Measurements from ENCODE around the gene TTC3.
A peak's percentile ranks its signal among the peaks of the same experiment; 100 is the strongest.
"Not testable (repeated sequence)": the region's sequence is repeated elsewhere in the genome, so short reads cannot be mapped to it uniquely, and the experiment has no call there.

Gene TTC3

DNA sequence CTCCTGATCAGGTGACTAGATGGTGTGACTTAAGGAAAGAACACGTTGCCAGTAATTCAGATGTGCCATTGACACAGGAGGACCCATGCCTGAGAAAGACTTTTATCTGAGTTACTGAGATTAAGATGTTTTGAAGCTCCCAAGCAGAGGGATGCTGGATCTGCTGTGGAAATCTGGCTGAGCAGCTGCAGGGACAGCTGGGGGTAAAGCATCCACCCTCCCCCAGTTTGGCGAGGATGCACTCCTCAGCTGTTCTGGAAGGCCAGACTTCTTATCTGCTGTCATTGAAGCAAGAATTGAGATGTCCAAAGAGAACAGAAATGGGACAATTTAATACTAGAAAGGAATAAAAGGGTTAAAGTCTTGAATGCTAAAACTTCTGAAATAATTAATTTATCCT, 25.7 kb downstream of the TTC3 start:
- no peak for DNase-seq (ENCODE audit: low read depth)

DNA sequence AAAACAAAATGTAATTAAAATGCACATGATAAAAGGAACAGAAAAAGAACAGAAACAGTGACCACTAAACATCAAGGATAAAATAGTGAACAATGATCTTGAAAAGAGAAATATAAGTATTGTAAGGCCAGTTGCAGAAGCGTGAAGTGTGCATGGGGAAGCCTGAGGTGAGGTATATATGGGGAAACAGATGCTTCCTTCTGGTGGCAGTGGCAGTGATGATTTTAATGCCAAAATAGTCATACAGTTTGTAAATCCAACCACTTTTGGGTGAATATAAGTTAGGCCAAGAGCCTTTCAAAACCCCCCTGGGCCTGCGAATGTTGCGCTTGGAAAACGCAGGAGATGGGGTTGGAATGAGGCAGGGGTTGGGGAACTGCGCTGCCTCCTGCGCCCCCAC, 27.3 kb downstream of the TTC3 start:
- DNase-seq (ENCODE audit: low read depth), result no peak

DNA sequence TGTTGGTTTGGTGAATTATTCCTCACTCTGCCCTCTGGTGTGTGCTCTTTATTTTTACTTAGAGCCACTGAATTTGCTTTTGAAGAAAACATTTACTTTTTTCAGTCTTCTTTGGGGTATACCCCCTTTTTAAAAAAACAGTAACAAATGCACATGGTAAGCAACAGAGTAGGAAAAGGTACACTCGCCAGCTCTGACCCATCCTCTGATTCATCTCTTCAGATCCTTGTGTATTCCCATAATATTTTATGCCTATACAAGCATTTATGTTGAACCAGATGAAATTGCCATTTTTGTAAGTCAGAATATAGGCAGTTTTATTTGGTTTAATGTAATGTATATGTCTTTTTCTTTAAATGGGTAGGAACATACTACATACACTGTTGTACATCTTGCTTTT, 28.3 kb downstream of the TTC3 start:
- DNase-seq (ENCODE audit: low read depth), result peak; percentile 25

DNA sequence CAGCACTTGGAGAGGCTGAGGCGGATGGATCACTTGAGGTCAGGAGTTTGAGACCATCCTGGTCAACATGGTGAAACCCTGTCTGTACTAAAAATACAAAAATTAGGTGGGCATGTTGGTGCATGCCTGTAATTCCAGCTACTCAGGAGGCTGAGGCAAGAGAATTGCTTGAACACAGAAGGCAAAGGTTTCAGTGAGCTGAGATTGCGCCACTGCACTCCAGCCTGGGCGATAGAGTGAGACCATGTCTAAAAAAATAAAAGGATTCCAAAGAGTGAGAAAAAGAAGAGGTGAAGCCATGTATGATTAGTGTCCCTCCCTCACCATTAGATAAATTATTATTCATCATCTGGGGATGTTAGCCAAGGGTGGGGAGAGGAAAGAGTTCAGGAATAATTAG, 29.7 kb downstream of the TTC3 start:
- peak; percentile 30 for DNase-seq (ENCODE audit: low read depth)

DNA sequence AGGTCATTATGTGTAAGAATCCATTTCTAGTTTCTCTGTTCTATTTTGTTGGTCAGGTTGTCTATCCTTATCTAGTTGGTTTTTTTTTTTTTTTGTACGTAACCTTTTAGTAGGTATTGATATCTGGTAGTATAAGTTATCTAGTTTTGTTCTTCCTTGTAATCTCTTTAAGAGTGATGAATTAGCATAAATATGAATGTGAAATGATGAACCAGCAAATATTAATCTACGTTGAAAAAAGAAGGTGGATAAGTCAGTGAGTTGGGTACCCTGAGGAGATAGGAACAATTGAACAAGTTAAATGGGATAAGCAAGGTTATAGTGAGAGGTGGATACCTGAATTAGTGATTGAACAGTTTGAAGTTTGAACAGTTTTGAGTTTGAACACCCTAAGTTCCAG, 33.9 kb downstream of the TTC3 start:
- DNase-seq (ENCODE audit: low read depth), result no peak

DNA sequence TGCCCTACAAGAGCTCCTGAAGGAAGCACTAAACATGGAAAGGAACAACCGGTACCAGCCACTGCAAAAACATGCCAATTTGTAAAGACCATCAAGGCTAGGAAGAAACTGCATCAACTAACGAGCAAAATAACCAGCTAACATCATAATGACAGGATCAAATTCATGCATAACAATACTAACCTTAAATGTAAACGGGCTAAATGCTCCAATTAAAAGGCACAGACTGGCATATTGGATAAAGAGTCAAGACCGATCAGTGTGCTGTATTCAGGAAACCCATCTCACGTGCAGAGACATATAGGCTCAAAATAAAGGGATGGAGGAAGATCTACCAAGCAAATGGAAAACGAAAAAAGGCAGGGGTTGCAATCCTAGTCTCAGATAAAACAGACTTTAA, 38.0 kb downstream of the TTC3 start:
- not testable (repeated sequence) for DNase-seq (ENCODE audit: low read depth)

DNA sequence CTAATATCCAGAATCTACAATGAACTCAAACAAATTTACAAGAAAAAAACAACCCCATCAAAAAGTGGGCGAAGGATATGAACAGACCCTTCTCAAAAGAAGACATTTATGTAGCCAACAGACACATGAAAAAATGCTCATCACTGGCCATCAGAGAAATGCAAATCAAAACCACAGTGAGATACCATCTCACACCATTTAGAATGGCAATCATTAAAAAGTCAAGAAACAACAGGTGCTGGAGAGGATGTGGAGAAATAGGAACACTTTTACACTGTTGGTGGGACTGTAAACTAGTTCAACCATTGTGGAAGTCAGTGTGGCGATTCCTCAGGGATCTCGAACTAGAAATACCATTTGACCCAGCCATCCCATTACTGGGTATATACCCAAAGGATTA, 41.2 kb downstream of the TTC3 start:
- DNase-seq (ENCODE audit: low read depth), result not testable (repeated sequence)

DNA sequence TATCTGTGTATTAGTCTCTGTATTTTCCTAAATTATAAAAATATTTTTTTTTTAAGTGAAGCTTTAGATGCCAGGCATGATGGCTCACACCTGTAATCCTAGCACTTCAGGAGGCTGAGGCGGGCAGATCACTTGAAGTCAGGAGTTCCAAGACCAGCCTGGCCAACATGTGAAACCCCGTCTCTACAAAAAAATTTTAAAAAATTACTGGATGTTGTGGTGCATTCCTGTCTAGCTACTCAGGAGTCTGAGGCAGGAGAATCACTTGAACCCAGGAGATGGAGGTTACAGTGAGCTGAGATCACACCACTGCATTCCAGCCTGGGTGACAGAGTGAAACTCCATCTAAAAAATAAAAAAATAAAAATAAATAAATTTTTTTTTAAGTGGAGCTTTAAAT, 43.4 kb downstream of the TTC3 start:
- peak; percentile 23 for DNase-seq (ENCODE audit: low read depth)

DNA sequence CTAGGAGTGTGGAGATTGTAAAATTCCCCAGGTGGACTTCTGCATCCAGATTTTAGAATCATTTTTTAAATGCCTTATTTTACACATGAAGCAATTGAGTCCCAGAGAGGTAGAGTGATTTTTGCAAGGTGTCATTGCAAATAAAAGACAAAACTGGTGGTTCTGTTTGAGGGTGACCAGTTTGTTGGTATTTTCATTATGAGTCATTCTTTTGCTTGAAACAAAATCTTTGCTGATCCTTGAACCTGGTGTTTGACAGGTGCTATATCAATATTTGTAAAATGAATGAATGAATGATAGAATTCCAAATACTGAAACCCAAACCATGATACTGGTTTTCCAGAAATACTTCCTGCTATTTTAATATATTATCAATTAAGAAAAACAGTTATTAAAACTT, 44.1 kb downstream of the TTC3 start:
- DNase-seq (ENCODE audit: low read depth), result no peak

DNA sequence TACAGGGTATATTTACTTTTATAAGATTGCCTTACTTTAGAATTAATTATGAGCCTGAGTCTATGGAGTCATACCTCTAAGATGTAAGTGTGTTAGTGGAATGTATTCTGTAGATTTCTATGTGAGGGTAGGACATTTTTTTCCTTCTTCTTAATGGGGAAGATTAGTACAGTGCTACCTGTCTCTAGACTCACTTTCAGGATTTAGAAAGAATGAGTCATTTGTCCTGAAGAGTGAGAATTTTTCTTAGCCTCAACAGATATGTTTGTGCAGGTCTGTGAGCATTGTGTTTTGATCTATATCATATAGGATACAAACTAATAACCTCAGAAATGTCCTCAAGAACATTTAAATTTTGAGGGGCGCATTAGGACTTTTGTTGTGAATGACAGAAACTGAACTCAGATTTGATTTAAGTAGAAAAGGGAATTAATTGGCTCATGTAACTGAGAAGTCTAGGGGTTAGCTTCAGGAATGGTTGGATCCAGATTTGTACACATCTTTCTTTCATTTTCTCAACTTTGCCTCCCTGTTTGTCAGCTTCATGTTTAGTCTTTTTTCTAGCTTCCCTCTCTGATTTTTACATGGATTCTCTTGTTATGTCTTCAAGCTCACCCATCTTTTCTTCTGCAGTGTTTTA, 45.3 kb downstream of the TTC3 start:
- DNase-seq (ENCODE audit: low read depth), result no peak

DNA sequence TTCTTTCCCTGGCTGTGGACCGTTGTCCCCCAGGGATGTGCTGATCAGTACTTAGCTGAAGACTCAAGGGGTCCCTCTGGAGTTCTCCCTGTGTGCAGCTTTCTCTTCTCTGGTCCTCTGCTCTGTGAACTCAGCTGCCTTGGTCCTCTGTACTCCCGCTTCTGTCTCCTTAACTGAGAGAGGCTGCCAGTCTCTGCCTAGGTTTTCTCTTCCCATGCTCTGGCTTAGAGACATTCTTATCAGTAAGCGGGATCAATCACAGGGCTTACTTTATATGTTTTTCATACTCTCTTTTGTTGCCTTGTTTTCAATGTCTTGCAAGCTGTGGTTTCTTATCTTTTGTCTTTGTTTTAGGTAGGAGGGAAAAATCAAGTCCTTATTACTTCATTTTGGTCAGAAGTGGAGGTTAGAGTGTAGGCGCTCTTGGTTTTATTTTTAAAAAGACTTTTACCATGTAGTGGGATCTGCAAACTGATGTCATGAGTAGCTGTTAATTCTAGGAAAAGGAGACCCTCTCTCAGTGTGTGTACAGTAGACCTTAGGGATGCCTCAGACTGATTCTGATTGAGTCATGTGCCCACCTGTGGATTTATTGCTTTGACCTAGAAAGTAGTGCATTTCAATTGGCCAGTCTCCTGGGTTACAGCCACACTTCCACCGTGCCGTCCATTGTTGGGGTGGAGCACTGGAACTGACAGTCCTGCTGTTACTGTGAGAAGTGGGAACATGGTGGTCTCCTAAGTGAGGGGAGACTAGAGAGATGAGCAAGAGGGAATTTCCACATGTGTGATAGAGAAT, 46.6 kb downstream of the TTC3 start:
- no peak for DNase-seq (ENCODE audit: low read depth)

DNA sequence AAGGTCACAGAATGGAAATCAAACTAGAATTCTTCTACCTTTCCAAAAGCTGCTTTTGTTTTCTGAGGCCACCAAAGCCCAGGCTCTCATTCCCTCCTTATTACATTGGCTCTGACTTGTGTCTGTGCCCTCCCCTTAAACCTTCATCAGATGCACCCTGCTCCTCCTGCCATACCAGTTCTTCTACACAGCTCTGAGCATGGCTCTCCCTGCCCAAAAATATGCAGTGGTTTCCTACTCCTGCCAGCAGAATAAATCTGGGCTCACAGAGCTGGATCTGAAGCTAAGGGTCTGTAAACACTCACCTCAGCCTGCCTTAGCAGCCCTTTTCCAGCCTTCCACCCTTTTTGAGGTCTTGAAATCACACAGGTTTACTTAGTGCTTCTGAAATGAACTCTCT, 55.0 kb downstream of the TTC3 start:
- DNase-seq (ENCODE audit: low read depth), result no peak

DNA sequence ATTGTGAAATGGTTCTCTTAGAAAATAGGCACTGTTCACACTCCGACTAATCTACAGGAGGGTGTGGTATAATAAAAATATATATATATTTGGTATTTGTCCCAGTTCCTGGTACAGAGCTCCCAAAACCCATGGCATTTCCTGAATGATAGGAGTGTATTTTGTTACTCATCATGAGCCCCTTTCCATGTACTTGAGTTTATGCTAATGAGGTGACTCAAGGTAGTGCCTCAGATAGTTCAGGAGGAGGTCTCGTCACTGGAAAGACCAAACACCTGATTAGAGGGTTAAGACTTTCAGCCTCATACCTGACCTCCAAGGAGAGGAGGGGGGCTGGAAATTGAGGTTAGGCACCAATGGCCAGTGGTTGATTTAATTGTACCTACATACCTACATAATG, 57.9 kb downstream of the TTC3 start:
- DNase-seq (ENCODE audit: low read depth), result peak; percentile 75

DNA sequence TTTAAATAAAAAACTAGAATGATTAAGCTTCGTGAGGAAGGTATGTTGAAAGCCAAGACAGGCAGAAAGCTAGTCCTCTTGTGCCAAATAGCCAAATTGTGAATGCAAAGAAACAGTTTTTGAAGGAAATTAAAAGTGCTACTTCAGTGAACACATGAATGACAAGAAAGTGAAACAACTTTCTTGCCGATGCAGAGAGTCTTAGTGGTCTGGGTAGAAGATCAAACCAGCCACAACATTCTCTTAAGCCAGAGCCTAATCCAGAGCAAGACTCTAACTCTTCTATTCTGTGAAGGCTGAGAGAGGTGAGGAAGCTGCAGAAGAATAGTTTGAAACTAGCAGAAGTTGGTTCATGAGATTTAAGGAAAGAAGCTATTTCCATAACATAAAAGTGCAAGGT, 63.2 kb downstream of the TTC3 start:
- no peak for DNase-seq (ENCODE audit: low read depth)

DNA sequence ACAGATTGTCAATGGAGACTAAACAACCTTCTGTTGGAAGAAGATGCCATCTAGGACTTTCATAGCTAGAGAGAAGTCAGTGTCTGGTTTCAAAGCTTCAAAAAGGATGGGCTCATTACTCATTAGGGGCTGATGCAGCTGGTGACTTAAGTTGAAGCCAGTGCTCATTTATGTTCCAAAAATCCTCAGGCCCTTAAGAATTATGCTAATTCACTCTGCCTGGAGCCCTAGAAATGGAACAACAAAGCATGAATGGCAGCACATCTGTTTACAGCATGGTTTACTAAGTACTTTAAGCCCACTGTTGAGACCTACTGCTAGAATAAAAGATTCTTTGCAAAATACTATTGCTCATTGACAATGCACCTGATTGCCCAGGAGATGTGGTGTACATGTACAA, 63.7 kb downstream of the TTC3 start:
- DNase-seq (ENCODE audit: low read depth), result no peak

DNA sequence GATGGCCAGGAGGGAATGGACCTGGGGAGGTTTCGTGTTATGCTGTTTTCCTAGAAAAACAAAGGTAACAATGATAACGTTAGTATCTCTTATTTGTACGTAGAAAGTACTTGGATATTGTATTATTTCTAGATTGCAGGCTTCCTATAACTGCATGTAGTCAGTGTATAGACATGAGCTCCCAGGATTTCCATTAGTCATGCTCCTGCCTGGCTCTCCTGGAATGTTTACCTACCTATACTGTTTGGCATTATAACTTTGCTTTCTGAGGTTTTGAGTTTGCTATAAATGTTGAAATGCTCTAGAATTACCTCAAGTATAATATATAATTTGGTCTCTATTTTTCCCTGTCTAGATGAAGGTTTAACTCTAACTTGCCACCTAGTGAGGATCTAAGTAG, 66.1 kb downstream of the TTC3 start:
- peak; percentile 53 for DNase-seq (ENCODE audit: low read depth)

DNA sequence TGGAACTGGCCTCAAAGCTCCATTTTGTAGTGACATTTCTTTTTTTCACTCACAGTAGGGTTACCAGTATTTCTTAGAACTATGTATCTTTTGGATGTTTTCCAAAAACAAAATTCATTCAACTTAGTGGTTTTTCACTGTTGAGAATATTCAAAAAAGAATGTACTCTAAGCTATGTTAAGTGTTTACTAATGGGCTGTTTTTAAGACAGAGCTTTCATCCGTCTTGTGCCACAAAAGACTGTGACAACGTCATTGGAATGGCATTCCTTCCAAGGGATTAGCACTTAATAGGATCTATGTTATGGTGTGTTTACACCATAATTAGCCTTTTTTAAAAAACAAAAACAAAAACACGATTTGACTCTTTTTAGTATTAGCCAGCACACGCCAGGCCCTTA, 66.8 kb downstream of the TTC3 start:
- DNase-seq (ENCODE audit: low read depth), result peak; percentile 75

DNA sequence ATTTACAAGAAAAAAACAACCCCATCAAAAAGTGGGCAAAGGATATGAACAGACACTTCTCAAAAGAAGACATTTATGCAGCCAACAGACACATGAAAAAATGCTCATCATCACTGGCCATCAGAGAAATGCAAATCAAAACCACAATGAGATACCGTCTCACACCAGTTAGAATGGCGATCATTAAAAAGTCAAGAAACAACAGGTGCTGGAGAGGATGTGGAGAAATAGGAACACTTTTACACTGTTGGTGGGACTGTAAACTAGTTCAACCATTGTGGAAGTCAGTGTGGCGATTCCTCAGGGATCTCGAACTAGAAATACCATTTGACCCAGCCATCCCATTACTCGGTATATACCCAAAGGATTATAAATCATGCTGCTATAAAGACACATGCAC, 70.3 kb downstream of the TTC3 start:
- not testable (repeated sequence) for DNase-seq (ENCODE audit: low read depth)

DNA sequence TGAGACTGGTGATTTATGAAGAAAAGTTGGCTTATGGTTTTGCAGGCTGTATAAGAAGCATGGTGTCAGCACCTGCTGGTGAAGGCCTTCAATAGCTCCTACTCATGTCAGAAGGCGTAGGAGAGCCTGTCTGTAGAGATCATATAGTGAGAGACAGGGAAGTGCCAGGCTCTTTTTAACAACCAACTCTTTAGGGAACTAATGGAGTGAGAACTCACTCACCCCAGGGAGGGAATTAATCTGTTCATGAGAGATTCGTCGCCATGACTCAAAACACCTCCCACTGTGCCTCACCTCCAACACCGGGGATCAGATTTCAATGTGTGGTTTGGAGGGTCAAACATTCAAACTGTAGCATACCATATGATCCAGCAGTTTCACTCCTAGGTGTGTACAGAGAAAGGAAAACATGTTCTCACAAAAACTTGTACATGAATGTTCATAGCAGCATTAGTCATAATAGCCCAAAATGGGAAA, 72.6 kb downstream of the TTC3 start:
- DNase-seq (ENCODE audit: low read depth), result peak; percentile 90

DNA sequence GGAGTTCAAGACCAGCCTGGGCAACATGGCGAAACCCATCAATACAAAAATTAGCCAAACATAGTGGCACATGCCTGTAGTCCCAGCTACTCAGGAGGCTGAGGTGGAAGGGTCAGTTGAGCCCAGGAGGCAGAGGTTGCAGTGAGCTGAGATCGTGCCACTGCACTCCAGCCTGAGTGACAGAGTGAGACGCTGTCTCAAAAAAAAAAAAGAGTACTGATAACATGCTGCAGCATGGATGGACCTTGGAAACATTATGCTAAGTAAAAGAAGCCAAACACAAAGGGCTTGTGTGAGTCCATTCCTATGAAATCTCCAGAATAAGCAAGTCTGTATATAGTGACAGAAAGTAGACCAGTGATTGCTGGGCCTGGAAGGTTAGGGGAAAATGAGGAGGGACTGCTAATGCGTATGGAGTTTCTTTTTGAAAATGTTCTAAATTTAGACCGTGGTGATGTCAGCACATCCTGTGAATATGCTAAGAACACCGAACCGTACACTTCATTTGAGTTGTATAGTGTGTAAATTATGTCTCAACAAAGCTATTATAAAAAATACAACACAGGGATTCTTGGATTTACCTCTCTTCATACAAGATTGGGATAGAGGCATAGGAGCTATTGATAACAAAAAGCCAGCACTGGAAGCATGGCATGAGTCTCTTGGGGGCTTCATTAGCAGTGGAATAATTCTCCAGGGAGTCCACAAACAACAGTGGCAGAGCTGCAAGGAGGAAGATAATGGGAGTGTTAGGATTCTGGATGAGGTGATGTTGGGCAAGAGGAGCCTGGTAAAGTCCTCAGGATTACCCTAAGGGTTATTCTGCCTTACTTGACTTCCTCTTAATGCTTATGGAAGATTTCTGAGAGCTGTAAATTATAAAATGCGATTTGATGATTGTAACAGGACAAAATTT, 73.5 kb downstream of the TTC3 start:
- peak; percentile 34 for DNase-seq (ENCODE audit: low read depth)

DNA sequence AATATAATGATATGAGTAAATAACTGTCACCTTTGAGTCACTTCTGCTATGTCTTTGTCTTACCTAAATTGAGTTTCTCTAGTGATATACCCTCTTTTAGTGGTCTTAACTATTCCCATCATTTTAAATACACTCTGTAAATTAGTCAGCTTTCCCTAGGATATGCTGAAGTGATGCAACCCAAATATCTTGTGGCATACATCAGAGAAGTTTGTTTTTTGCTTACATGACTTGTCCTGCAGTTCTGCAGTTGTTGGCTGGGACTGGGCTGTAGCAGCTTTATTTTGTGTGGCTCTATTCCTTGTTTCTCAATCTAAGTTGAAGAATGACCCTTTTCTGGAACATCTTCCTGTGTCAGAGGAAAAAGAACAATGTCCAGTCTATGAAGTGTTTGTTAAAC, 76.4 kb downstream of the TTC3 start:
- DNase-seq (ENCODE audit: low read depth), result peak; percentile 94

DNA sequence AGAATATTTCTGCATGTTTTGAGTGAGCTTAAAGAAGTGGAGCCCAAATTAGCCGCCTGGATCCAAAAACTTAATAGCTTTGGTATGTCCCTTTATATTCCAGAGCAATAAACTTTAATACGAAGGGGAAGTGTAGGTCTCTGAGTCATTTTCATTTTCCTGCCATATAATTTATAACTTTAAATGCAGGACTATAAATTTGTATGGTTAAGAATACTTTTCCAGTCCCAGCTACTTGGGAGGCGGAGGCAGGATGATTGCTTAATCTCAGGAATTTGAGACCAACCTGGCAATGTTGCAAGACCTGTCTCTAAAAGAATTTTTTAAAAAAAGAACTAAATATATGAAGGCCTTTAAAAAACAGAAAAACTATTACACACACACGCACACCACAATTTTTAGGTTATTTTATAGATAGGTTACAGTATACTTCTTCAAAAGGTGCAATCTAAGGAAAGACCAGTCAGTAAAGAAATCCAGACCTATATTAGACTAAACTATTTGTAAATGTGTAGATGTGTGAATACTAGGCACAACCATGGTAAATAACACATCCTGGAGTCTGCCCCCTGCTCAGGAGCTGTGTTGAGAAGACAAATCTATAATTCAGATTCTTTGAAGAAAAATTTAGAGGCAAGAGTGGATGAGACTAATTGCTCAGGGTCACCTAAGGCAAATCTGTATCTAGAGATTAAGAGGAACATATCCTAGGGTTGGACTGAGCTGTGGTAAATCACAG, 80.3 kb downstream of the TTC3 start:
- DNase-seq (ENCODE audit: low read depth), result peak; percentile 88

Data from iris pigment epithelial cell (primary cell).